GM19025 (cell line): ENCODE results near the gene PDLIM1.
"Not testable (repeated sequence)": the region's sequence is repeated elsewhere in the genome, so short reads cannot be mapped to it uniquely, and the experiment has no call there.

Experiments used
- ATAC-seq: cut with Tn5 transposase; IDR thresholded peaks from one replicate; pipeline ENCODE4 v1.9.1; 2021; ENCODE audit warnings: mild to moderate bottlenecking, low read depth, moderate library complexity; ENCODE audit not compliant: unreplicated experiment

The PDLIM1 gene

GRCh38 chr10:95220539-95220938 lies 70.3 kb downstream of the PDLIM1 start:
- ATAC-seq = no peak

GRCh38 chr10:95217476-95217875 lies 73.3 kb downstream of the PDLIM1 start:
- no peak for ATAC-seq

- ATAC-seq = no peak
These were observed 76.0 kb downstream of the PDLIM1 start for GRCh38 chr10:95214793-95215192.

- ATAC-seq = no peak
These were observed 76.4 kb downstream of the PDLIM1 start for GRCh38 chr10:95214369-95214768.

- ATAC-seq = no peak
These were observed 79.1 kb downstream of the PDLIM1 start for GRCh38 chr10:95211606-95212279.

GRCh38 chr10:95209509-95210127 lies 81.2 kb downstream of the PDLIM1 start:
- ATAC-seq = no peak

GRCh38 chr10:95208702-95209391 lies 82.0 kb downstream of the PDLIM1 start:
- ATAC-seq = no peak

GRCh38 chr10:95202865-95203264 lies 87.9 kb downstream of the PDLIM1 start:
- not testable (repeated sequence) for ATAC-seq

GRCh38 chr10:95201736-95202135 lies 89.1 kb downstream of the PDLIM1 start:
- ATAC-seq = no peak

- ATAC-seq = no peak
These were observed 94.8 kb downstream of the PDLIM1 start for GRCh38 chr10:95196046-95196445.

- no peak for ATAC-seq
These were observed 96.9 kb downstream of the PDLIM1 start, which contains the start of gene ACSM6 for GRCh38 chr10:95193944-95194343. ACSM6 (plus strand) TSS chr10:95194238; CDS start chr10:95194486, 248 bp downstream.

GRCh38 chr10:95188593-95188992 lies 102.2 kb downstream of the PDLIM1 start:
- ATAC-seq = no peak

GRCh38 chr10:95187617-95188016 lies 103.2 kb downstream of the PDLIM1 start:
- ATAC-seq = no peak
